ENCODE data around the gene SPDYE16.
"Not testable (repeated sequence)": the region's sequence is repeated elsewhere in the genome, so short reads cannot be mapped to it uniquely, and the experiment has no call there.

DNA sequence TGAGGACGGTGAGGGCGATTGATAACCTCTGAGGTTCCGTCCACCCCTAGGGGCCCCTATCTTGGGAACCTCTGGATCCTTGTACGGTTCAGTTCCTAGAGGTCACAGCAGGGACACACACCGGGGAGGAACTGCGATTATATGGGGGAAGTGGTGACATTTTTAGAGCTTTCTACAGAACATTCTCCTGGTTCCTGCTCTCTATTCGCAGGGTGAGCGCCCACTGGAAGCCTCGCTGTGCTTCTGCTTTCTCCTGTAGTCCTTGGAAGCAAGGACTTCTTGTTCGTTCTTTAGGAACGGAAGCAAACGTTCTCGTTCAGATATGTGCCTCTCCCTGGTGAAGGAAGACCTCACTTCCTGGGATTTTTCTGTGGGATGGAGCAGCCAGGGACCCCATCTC is 55.1 kb downstream of the SPDYE16 start:
- TF ChIP-seq, protein P1, sequence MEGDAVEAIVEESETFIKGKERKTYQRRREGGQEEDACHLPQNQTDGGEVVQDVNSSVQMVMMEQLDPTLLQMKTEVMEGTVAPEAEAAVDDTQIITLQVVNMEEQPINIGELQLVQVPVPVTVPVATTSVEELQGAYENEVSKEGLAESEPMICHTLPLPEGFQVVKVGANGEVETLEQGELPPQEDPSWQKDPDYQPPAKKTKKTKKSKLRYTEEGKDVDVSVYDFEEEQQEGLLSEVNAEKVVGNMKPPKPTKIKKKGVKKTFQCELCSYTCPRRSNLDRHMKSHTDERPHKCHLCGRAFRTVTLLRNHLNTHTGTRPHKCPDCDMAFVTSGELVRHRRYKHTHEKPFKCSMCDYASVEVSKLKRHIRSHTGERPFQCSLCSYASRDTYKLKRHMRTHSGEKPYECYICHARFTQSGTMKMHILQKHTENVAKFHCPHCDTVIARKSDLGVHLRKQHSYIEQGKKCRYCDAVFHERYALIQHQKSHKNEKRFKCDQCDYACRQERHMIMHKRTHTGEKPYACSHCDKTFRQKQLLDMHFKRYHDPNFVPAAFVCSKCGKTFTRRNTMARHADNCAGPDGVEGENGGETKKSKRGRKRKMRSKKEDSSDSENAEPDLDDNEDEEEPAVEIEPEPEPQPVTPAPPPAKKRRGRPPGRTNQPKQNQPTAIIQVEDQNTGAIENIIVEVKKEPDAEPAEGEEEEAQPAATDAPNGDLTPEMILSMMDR (IDR thresholded peaks at IDR 0.05; ENCODE audit: insufficient read depth, low read length): not testable (repeated sequence)
- TF ChIP-seq, protein P2, sequence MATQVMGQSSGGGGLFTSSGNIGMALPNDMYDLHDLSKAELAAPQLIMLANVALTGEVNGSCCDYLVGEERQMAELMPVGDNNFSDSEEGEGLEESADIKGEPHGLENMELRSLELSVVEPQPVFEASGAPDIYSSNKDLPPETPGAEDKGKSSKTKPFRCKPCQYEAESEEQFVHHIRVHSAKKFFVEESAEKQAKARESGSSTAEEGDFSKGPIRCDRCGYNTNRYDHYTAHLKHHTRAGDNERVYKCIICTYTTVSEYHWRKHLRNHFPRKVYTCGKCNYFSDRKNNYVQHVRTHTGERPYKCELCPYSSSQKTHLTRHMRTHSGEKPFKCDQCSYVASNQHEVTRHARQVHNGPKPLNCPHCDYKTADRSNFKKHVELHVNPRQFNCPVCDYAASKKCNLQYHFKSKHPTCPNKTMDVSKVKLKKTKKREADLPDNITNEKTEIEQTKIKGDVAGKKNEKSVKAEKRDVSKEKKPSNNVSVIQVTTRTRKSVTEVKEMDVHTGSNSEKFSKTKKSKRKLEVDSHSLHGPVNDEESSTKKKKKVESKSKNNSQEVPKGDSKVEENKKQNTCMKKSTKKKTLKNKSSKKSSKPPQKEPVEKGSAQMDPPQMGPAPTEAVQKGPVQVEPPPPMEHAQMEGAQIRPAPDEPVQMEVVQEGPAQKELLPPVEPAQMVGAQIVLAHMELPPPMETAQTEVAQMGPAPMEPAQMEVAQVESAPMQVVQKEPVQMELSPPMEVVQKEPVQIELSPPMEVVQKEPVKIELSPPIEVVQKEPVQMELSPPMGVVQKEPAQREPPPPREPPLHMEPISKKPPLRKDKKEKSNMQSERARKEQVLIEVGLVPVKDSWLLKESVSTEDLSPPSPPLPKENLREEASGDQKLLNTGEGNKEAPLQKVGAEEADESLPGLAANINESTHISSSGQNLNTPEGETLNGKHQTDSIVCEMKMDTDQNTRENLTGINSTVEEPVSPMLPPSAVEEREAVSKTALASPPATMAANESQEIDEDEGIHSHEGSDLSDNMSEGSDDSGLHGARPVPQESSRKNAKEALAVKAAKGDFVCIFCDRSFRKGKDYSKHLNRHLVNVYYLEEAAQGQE (IDR thresholded peaks at IDR 0.05; ENCODE audit: insufficient replicate concordance, low read depth): not testable (repeated sequence)
- not testable (repeated sequence) for TF ChIP-seq POLR2AphosphoS5, GABPA (IDR thresholded peaks at IDR 0.05; ENCODE audit: low read depth)
